Activated B cell treated with CpG ODN at 0.5 μM for 24 hours (primary cell): ENCODE data around the gene MOB1B. TPM values are rescaled to one million over a fixed set of nuclear protein-coding genes. Genes with fewer than 3 reads are reported as not detected.

Source experiments
- ATAC-seq: fragments of 200-7000 bp; cut with Tn5 transposase; one replicate; pipeline ENCODE4 v1.10.0; 2021; ENCODE audit warnings: low read depth, mild to moderate bottlenecking, moderate library complexity
- CTCF ChIA-PET: fragments of 350-600 bp; sonication (Branson Sonifier 250); formaldehyde crosslinking; loops from one replicate; lab custom pipeline; 2021; ENCODE audit warnings: antibody characterized with exemption; lab: Charles Lee
- POLR2A ChIA-PET: fragments of 350-600 bp; sonication (Branson Sonifier 250); formaldehyde crosslinking; loops from one replicate; lab custom pipeline; 2021; ENCODE audit warnings: antibody characterized with exemption; lab: Charles Lee
- DNase-seq: peaks from one replicate; pipeline ENCODE4 v3.0.0; 2022
- H3K27ac Mint-ChIP-seq: one replicate; pipeline ENCODE4 v1.8.0; 2020; ENCODE audit warnings: mixed read lengths
- H3K27me3 Mint-ChIP-seq: one replicate; pipeline ENCODE4 v1.8.0; 2021; ENCODE audit warnings: mixed read lengths
- H3K36me3 Mint-ChIP-seq: one replicate; pipeline ENCODE4 v1.8.0; 2021; ENCODE audit warnings: low read depth, mixed read lengths
- H3K4me1 Mint-ChIP-seq: one replicate; pipeline ENCODE4 v1.8.0; 2021; ENCODE audit warnings: mixed read lengths
- H3K4me3 Mint-ChIP-seq: one replicate; pipeline ENCODE4 v1.8.0; 2020; ENCODE audit warnings: mild to moderate bottlenecking, mixed read lengths
- H3K9me3 Mint-ChIP-seq: one replicate; pipeline ENCODE4 v1.8.0; 2020; ENCODE audit warnings: mixed read lengths
- CTCF ChIP-seq: fragments of 200-600 bp; IDR thresholded peaks from one replicate; pipeline ENCODE4 v1.8.0; 2022; ENCODE audit warnings: antibody characterized with exemption, mild to moderate bottlenecking
- intact Hi-C: fragments of 100-400 bp; cut with micrococcal nuclease; formaldehyde crosslinking; loops from one replicate; pipeline ENCODE4 v1.15.1; 2024
- total RNA-seq: library from RNA; stranded (reverse); gene quantifications from 2 replicates; pipeline ENCODE4 v1.2.3, GENCODE V29; 2022

MOB1B gene
- total RNA-seq, 1 donor from 2014 or later = 23.4 TPM

GRCh38 chr4:70915874-70916559, 13.8 kb downstream of the MOB1B start:
- intact Hi-C loops = no loop called here
- no peak for ATAC-seq
- DNase-seq = no peak
- H3K27ac Mint-ChIP-seq = no peak overlapping the region
- H3K36me3 Mint-ChIP-seq = peaks cover 2% of the 10 kb centered on the region
- POLR2A ChIA-PET = interaction anchor here (0.6 kb wide), 1 partner anchor 72 kb away, joined by 3 read pairs; no protein-coding TSS in a partner anchor
- no peak for TF ChIP-seq CTCF
- no peaks in the 10 kb centered on the region for H3K9me3 Mint-ChIP-seq
- H3K4me3 Mint-ChIP-seq = no peak overlapping the region
- peaks cover 8% of the 10 kb centered on the region for H3K4me1 Mint-ChIP-seq
- no peaks in the 10 kb centered on the region for H3K27me3 Mint-ChIP-seq
- CTCF ChIA-PET = no interaction called here

GRCh38 chr4:70920592-70920991, 18.4 kb downstream of the MOB1B start:
- POLR2A ChIA-PET = interaction anchor here (0.6 kb wide), 1 partner anchor 267 kb away, joined by 3 read pairs; no protein-coding TSS in a partner anchor

GRCh38 chr4:70925418-70925817, 23.2 kb downstream of the MOB1B start:
- H3K27ac Mint-ChIP-seq = peak overlapping the region; percentile 71
- H3K4me1 Mint-ChIP-seq = peaks cover 36% of the 10 kb centered on the region
- H3K27me3 Mint-ChIP-seq = no peaks in the 10 kb centered on the region
- H3K4me3 Mint-ChIP-seq = no peak overlapping the region
- DNase-seq (no peak), ATAC-seq (no peak)
- intact Hi-C loops = loop anchor here (5.0 kb wide), 1 partner anchor 188 kb away; no protein-coding TSS in a partner anchor
- POLR2A ChIA-PET = interaction anchor here (1.4 to 2.9 kb wide), 2 partner anchors 18 to 86 kb away, joined by 4 to 21 read pairs; partner anchors contain the start of gene GRSF1
- CTCF ChIA-PET = interaction anchor here (1.3 kb wide), 1 partner anchor 85 kb away, joined by 7 read pairs; no protein-coding TSS in a partner anchor
- no peaks in the 10 kb centered on the region for H3K36me3 Mint-ChIP-seq
- TF ChIP-seq CTCF = no peak
- H3K9me3 Mint-ChIP-seq = no peaks in the 10 kb centered on the region

More at GRCh38 chr4:70920592-70920991, 18.4 kb downstream of the MOB1B start:
- CTCF ChIA-PET = interaction anchor here (1.4 kb wide), 1 partner anchor 18 kb away, joined by 3 read pairs; the partner anchor contains the start of gene MOB1B
- intact Hi-C loops = no loop called here
- no peak overlapping the region for H3K4me3 Mint-ChIP-seq
- DNase-seq = no peak
- peaks cover 7% of the 10 kb centered on the region for H3K4me1 Mint-ChIP-seq
- no peaks in the 10 kb centered on the region for H3K36me3 Mint-ChIP-seq
- H3K27me3 Mint-ChIP-seq = no peaks in the 10 kb centered on the region
- H3K27ac Mint-ChIP-seq = no peak overlapping the region
- no peaks in the 10 kb centered on the region for H3K9me3 Mint-ChIP-seq
- no peak for TF ChIP-seq CTCF
- no peak for ATAC-seq

GRCh38 chr4:70925899-70926635, 23.9 kb downstream of the MOB1B start:
- POLR2A ChIA-PET = interaction anchor here (0.6 to 2.9 kb wide), 10 partner anchors 11 to 87 kb away, joined by 3 to 21 read pairs (median 4); partner anchors contain the start of genes DCK, GRSF1 and MOB1B

More at GRCh38 chr4:70925899-70926635, 23.9 kb downstream of the MOB1B start:
- Mint-ChIP-seq H3K9me3 (no peaks in the 10 kb centered on the region), H3K4me3 (peak overlapping the region; percentile 40), H3K36me3 (no peaks in the 10 kb centered on the region), H3K27ac (peak overlapping the region; percentile 71), H3K4me1 (peaks cover 42% of the 10 kb centered on the region), H3K27me3 (no peaks in the 10 kb centered on the region)
- ATAC-seq (peak; percentile 79), DNase-seq (no peak)
- intact Hi-C loops = loop anchor here (1.0 to 5.0 kb wide), 5 partner anchors 24 to 273 kb away; partner anchors contain the start of genes DCK and MOB1B
- CTCF ChIA-PET = interaction anchor here (1.3 kb wide), 1 partner anchor 84 kb away, joined by 7 read pairs; no protein-coding TSS in a partner anchor
- TF ChIP-seq CTCF = no peak
